Heart right ventricle (tissue), 16 donors: ENCODE measurements around the gene ZNF526. TPM values are rescaled to one million over a fixed set of nuclear protein-coding genes. Genes with fewer than 3 reads are reported as not detected.

Experiments used
- ATAC-seq, 8 donors: fragments of 200-7000 bp; cut with Tn5 transposase; one replicate each; pipeline ENCODE4 v1.9.1; 2020; ENCODE audit warnings: mild to moderate bottlenecking in 8 of 8, moderate library complexity in 8 of 8, moderate number of reproducible peaks in 1 of 8
- DNase-seq, 2 donors: peaks; one replicate each; pipeline ENCODE4 v3.0.0-alpha.2; 2020
- H3K27ac ChIP-seq, 10 donors: fragments of 200-600 bp; sonication (generic) in 2 of 10; one replicate each; pipeline versions ENCODE4 v1.5.0 to v1.8.0; 2020 to 2022; ENCODE audit warnings: mild to moderate bottlenecking in 3 of 10
- H3K27me3 ChIP-seq, 7 donors: fragments of 200-600 bp; one replicate each; pipeline ENCODE4 v1.8.0; 2021 to 2022; ENCODE audit warnings: mild to moderate bottlenecking in 2 of 7
- H3K36me3 ChIP-seq, 9 donors: fragments of 200-600 bp; sonication (generic) in 1 of 9; one replicate each; pipeline versions ENCODE4 v1.5.0 to v1.8.0; 2020 to 2022; ENCODE audit warnings: mild to moderate bottlenecking in 2 of 9
- H3K4me1 ChIP-seq, 9 donors: fragments of 200-600 bp; sonication (generic) in 1 of 9; one replicate each; pipeline versions ENCODE4 v1.5.0 to v1.8.0; 2020 to 2022; ENCODE audit warnings: mild to moderate bottlenecking in 4 of 9
- H3K4me3 ChIP-seq, 10 donors: fragments of 200-600 bp; sonication (generic) in 2 of 10; one replicate each; pipeline versions ENCODE4 v1.5.0 to v1.8.0; 2020 to 2022; ENCODE audit warnings: mild to moderate bottlenecking in 7 of 10, moderate library complexity in 2 of 10
- H3K9me3 ChIP-seq, 11 donors: fragments of 200-600 bp in 10 of 11; sonication (generic) in 2 of 11; one replicate each; pipeline versions ENCODE4 v1.5.0 to v1.8.0; 2013 to 2022; ENCODE audit warnings: mild to moderate bottlenecking in 2 of 11, control low read depth in 1 of 11, moderate library complexity in 1 of 11
- WGBS, 2 donors: extraction: QIAGEN DNeasy Blood & Tissue Kit; methylation state at CpG; one replicate each; pipeline ENCODE4 v1.1.7; 2013; ENCODE audit warnings: inconsistent platforms in 1 of 2; 5-methylcytosine and 5-hydroxymethylcytosine counted together
- intact Hi-C, 10 donors: fragments of 100-400 bp; cut with DNase I; formaldehyde crosslinking; loops; one replicate each; pipeline versions ENCODE4 v1.11.1 to v1.14.2; 2022
- polyA plus RNA-seq, 2 donors: library from polyadenylated mRNA; stranded (reverse); fragments of 200-250 nt; gene quantifications; one replicate each; pipeline ENCODE4 v1.2.3, GENCODE V29; 2013
- total RNA-seq, 10 donors: library from RNA; stranded (reverse); fragmentation: NEBNext Ultra II Directional in 3 of 10; extraction: Animal tissue kit (Norgen Biotek cat#: 25700) in 3 of 10; gene quantifications; one replicate each; pipeline versions ENCODE4 v1.2.1 to v1.2.4, GENCODE V29; 2021 to 2023
- TF ChIP-seq, protein P1 (sequence below), 9 donors: fragments of 200-600 bp; sonication (generic) in 2 of 9; IDR thresholded peaks; one replicate each; pipeline versions ENCODE4 v1.5.0 to v1.8.0; 2021 to 2022; ENCODE audit warnings: antibody characterized with exemption in 9 of 9, mild to moderate bottlenecking in 5 of 9, moderate library complexity in 1 of 9
- donor health status: Arrhythmogenic right ventricular cardiomyopathy.
- donor health status: ischemic (EF 13 %, LVEDD 7.1; RV severe dilation, severe dysfunction).
- donor health status: healthy with polysubstance abuse.
- donor health status: DM: no; HTN: yes; CAD: no.
- donor health status: DM: no; HTN: no; CAD: no.
- donor health status: ischemic (EF 25% LVEDD 6.9; RV normal size, moderate dysfunction).
- donor health status: ischemic (EF 25% LVEDD 5.7; RV mildly dilated, moderate dysfunction).
- donor health status: healthy.
- donor health status: DM: yes; HTN: yes; CAD: no.
- donor health status: Ischemic cardiomyopathy.
- donor health status: ischemic (EF 35%, LVEDD 5.7; RV mildly dilated, moderate dysfunction).
- donor health status: nonischemic (EF 11% LVEDD 7.7; RV severe dilation, severe dysfunction).
- donor health status: DM: yes; HTN: yes; CAD: no.
- donor health status: PGD.
- donor health status: ischemic (EF 29% LVEDD 5.4; RV normal size, mild dysfunction).
- donor health status: nonischemic (EF 23%, LVEDD 6.1; RV moderate dilation, normal function).

The ZNF526 gene
- total and polyA plus RNA-seq, 12 donors: 3.2 to 7.0 (median 5.1) TPM

DNA sequence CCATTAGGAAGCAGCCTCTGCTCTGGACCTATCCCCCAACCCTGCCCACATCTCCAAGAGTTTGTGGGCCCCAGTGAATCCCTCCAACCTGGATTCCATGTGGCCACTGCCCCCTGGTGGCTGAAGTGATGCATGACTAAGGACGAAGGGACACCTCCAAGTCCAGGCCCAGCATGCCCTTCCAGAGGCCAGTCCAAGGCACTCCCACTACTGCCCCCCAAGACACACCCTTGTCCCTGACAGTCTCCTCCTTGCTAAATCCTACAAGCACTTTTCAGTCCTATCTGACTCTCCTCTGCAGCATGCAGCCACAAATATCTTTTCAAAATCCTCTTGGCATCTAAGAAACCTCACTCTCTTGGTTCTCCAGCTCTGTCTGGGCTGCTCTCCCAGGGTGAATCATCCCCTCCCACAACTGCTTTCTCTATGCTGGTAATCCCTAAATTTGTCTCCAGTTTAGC lies 35.7 kb upstream of the ZNF526 start:
- Histone ChIP-seq H3K27me3 (peaks cover 0 to 43% (median 35%) of the 10 kb centered on the region in 7 donors), H3K4me1 (peaks cover 0 to 33% (median 0%) of the 10 kb centered on the region in 9 donors), H3K9me3 (no peaks in the 10 kb centered on the region), H3K4me3 (no peak overlapping the region), H3K27ac (peak overlapping the region in 1 of 10 donors; percentile 64), H3K36me3 (no peaks in the 10 kb centered on the region)
- 0 to 14% methylated on average over 1 of the region's 1 CpG for WGBS, 2 donors
- TF ChIP-seq, protein P1, sequence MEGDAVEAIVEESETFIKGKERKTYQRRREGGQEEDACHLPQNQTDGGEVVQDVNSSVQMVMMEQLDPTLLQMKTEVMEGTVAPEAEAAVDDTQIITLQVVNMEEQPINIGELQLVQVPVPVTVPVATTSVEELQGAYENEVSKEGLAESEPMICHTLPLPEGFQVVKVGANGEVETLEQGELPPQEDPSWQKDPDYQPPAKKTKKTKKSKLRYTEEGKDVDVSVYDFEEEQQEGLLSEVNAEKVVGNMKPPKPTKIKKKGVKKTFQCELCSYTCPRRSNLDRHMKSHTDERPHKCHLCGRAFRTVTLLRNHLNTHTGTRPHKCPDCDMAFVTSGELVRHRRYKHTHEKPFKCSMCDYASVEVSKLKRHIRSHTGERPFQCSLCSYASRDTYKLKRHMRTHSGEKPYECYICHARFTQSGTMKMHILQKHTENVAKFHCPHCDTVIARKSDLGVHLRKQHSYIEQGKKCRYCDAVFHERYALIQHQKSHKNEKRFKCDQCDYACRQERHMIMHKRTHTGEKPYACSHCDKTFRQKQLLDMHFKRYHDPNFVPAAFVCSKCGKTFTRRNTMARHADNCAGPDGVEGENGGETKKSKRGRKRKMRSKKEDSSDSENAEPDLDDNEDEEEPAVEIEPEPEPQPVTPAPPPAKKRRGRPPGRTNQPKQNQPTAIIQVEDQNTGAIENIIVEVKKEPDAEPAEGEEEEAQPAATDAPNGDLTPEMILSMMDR (IDR thresholded peaks at IDR 0.05): peak; percentile 65 to 91 (median 85)
- ATAC-seq (peak; percentile 56 to 86 (median 81)), DNase-seq (peak; percentile 65 to 68)
- intact Hi-C loops: loop anchor here (1.0 to 5.0 kb wide), 7 partner anchors 50 to 77 kb away; partner anchors contain the start of gene POU2F2 (in 7 of the 10)

DNA sequence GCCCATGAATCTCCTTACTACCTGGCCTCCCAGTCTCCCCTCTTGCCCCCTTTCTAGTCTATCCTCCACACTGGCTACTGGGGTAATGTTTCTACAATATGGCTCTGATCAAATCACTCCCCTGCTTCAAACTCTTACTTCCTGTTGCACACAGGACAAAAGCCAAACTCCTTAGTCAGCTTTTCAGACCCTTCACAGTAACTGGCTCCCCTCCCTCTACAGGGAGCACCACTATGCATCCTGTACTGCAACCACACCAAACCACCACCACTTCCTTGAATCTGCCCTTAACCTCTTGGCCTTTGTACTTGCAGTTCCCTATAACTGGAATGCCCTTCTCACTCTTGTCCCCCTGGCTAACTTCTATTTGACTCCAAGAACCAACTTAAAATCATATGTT lies 34.8 kb upstream of the ZNF526 start:
- ATAC-seq: peak in 6 of 8 donors; percentile 39 to 65 (median 59)
- intact Hi-C loops: loop anchor here in 5 of 10 donors (2.0 kb wide), 3 partner anchors 50 to 76 kb away; partner anchors contain the start of gene POU2F2 (in 4 of the 5)

DNA sequence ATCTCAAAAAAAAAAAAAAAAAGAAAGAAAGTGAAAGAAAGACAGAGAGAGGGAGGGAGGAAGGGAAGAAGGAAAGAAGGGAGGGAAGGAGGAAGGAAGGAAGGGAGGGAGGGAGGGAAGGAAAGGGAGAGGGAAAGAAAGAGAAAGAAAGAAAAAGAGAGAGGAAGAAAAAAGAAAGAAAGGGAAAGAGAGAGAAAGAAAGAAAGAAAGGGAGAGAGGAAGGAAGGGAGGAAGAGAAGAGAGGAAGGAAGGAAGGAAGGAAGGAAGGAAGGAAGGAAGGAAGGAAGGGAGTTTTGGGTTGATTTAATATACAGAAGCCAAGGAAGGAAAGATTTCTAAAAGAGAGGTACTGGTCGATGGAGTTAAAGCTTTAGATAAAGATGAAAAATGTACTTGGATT lies 31.4 kb upstream of the ZNF526 start:
- H3K27me3 ChIP-seq: peaks cover 0 to 4% (median 0%) of the 10 kb centered on the region in 7 donors
- peaks cover 0 to 7% (median 3%) of the 10 kb centered on the region in 11 donors for H3K9me3 ChIP-seq
- TF ChIP-seq, protein P1 (IDR thresholded peaks at IDR 0.05): no peak
- no peaks in the 10 kb centered on the region for H3K36me3 ChIP-seq
- ATAC-seq (no peak), DNase-seq (no peak)
- intact Hi-C loops: no loop called here
- H3K4me3 ChIP-seq: no peak overlapping the region
- peaks cover 0 to 36% (median 0%) of the 10 kb centered on the region in 9 donors for H3K4me1 ChIP-seq
- H3K27ac ChIP-seq: no peak overlapping the region
- 53 to 81% methylated on average over 1 of the region's 1 CpG for WGBS, 2 donors

More for the DNA sequence above, 34.8 kb upstream of the ZNF526 start:
- Histone ChIP-seq H3K4me3 (no peak overlapping the region), H3K27ac (peak overlapping the region in 1 of 10 donors; percentile 64), H3K36me3 (no peaks in the 10 kb centered on the region), H3K4me1 (peaks cover 0 to 33% (median 0%) of the 10 kb centered on the region in 9 donors), H3K9me3 (no peaks in the 10 kb centered on the region), H3K27me3 (peaks cover 0 to 35% (median 27%) of the 10 kb centered on the region in 7 donors)
- DNase-seq: no peak
- TF ChIP-seq, protein P1 (IDR thresholded peaks at IDR 0.05): no peak

DNA sequence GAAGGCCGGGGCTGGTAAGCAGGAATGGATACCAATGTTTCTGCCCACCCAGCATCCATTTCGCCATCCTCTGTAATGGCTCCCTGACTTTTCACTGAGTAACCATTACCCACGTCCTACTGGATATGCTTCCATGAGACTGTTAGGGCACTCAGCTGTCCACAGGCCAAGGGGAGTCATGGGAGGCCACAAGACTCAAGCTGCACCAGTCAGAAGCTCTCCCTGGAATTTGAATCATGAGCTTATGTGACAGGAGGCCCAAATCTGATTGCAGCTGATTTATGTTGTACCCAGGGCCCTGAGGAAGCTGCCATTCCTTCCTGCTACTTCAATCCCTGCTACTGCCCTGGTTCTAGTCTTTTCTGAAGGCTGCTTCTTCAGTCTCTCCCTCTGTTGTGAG lies 31.0 kb upstream of the ZNF526 start:
- DNase-seq (no peak), ATAC-seq (no peak)
- Histone ChIP-seq H3K27me3 (peaks cover 0 to 3% (median 0%) of the 10 kb centered on the region in 7 donors), H3K4me1 (peaks cover 0 to 33% (median 0%) of the 10 kb centered on the region in 9 donors), H3K4me3 (no peak overlapping the region), H3K27ac (no peak overlapping the region), H3K36me3 (no peaks in the 10 kb centered on the region), H3K9me3 (peaks cover 0 to 9% (median 3%) of the 10 kb centered on the region in 11 donors)
- 74 to 80% methylated on average over 3 of the region's 3 CpGs for WGBS, 2 donors
- intact Hi-C loops: no loop called here
- TF ChIP-seq, protein P1 (IDR thresholded peaks at IDR 0.05): no peak
